C4-2B (cell line): ENCODE results near the gene CCDC186.

Experiments
- CTCF ChIP-seq: fragments of 450-650 bp; conservative IDR thresholded peaks from 2 replicates; pipeline ENCODE4 v1.5.1; 2017; ENCODE audit warnings: mild to moderate bottlenecking
- ZFX ChIP-seq: fragments of 450-650 bp; IDR thresholded peaks from 2 replicates; pipeline ENCODE4 v1.6.1; 2017

GRCh38 chr10:114188001-114188400 lies 14.0 kb upstream of the CCDC186 start:
- TF ChIP-seq CTCF (no peak), ZFX (no peak)
